Subcutaneous adipose tissue (tissue), 4 donors: Measurements from ENCODE around the gene CPM. TPM values are rescaled to one million over a fixed set of nuclear protein-coding genes. Genes with fewer than 3 reads are reported as not detected.

Experiments used
- CTCF ChIP-seq: fragments of 450-650 bp; IDR thresholded peaks from one replicate; pipeline ENCODE4 v1.5.1; 2016; ENCODE audit warnings: low read depth, mild to moderate bottlenecking, control low read depth, antibody characterized with exemption, moderate library complexity
- total RNA-seq, 4 donors: library from RNA; depleted of rRNA; stranded (reverse); fragments of >200 nt; gene quantifications; one replicate each; pipeline ENCODE4 v1.1.0, GENCODE V29; 2016

CPM gene
- total RNA-seq, 4 donors from 2014 or later, result 886 to 1,559 (median 1,151) TPM

GRCh38 chr12:68825569-68826217, 107.3 kb downstream of the CPM start:
- TF ChIP-seq CTCF, result no peak

- TF ChIP-seq CTCF, result no peak
Measured at GRCh38 chr12:68824597-68825250, 108.2 kb downstream of the CPM start.

GRCh38 chr12:68824131-68824530, 108.8 kb downstream of the CPM start:
- TF ChIP-seq CTCF, result no peak

GRCh38 chr12:68823696-68824095, 109.3 kb downstream of the CPM start:
- no peak for TF ChIP-seq CTCF

GRCh38 chr12:68821357-68822188, 111.4 kb downstream of the CPM start:
- TF ChIP-seq CTCF, result no peak

GRCh38 chr12:68815928-68816800, 116.8 kb downstream of the CPM start:
- no peak for TF ChIP-seq CTCF
